ENCODE results near the gene MYO5C.
"Not testable (repeated sequence)": the region's sequence is repeated elsewhere in the genome, so short reads cannot be mapped to it uniquely, and the experiment has no call there.

DNA sequence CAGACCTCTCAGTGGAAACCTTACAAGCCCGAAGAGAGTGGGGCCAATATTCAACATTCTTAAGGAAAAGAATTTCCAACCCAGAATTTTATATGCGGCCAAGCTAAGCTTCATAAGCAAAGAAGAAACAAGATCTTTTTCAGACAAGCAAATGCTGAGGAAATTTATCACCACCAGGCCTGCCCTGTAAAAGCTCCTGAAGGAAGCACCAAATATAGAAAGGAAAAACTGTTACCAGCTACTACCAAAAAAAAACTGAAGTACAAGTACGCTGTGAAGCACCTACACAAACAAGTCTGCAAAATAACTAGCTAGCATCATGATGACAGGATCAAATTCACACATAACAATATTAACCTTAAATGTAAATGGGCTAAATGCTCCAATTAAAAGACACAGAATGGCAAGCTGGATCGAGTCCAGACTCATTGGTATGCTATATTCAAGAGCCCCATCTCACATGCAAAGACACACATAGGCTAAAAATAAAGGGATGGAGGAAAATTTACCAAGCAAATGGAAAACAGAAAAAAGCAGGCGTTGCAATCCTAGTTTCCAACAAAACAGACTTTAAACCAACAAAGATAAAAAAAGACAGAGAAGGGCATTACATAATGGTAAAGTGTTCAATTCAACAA lies 130.0 kb downstream of the MYO5C start:
- TF ChIP-seq, protein P1, sequence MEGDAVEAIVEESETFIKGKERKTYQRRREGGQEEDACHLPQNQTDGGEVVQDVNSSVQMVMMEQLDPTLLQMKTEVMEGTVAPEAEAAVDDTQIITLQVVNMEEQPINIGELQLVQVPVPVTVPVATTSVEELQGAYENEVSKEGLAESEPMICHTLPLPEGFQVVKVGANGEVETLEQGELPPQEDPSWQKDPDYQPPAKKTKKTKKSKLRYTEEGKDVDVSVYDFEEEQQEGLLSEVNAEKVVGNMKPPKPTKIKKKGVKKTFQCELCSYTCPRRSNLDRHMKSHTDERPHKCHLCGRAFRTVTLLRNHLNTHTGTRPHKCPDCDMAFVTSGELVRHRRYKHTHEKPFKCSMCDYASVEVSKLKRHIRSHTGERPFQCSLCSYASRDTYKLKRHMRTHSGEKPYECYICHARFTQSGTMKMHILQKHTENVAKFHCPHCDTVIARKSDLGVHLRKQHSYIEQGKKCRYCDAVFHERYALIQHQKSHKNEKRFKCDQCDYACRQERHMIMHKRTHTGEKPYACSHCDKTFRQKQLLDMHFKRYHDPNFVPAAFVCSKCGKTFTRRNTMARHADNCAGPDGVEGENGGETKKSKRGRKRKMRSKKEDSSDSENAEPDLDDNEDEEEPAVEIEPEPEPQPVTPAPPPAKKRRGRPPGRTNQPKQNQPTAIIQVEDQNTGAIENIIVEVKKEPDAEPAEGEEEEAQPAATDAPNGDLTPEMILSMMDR (IDR thresholded peaks at IDR 0.05), result not testable (repeated sequence)
- not testable (repeated sequence) for TF ChIP-seq POLR2A (IDR thresholded peaks at IDR 0.05)

Measured in esophagus squamous epithelium (tissue), 4 donors.